Esophagus squamous epithelium (tissue), 5 donors: ENCODE measurements around the gene KCNJ3. TPM values are rescaled to one million over a fixed set of nuclear protein-coding genes. Genes with fewer than 3 reads are reported as not detected.

Experiments
- DNase-seq: peaks from one replicate; lab custom pipeline; 2025; lab: John Stamatoyannopoulos, UW
- H3K27ac ChIP-seq, 4 donors: fragments of 200-600 bp; sonication (generic); one replicate each; pipeline ENCODE4 v1.5.1; 2016 to 2019; ENCODE audit warnings: mild to moderate bottlenecking in 1 of 4
- H3K27me3 ChIP-seq, 4 donors: fragments of 200-600 bp; sonication (generic); 1 replicate in 3 of 4; 2 replicates in 1 of 4; pipeline versions ENCODE4 v1.5.1 to v1.6.0; 2017 to 2021; ENCODE audit warnings: antibody characterized with exemption in 1 of 4
- H3K36me3 ChIP-seq, 3 donors: fragments of 200-600 bp; sonication (generic); one replicate each; pipeline ENCODE4 v1.5.1; 2016 to 2019
- H3K4me1 ChIP-seq, 3 donors: fragments of 200-600 bp; sonication (generic); one replicate each; pipeline ENCODE4 v1.5.1; 2017 to 2019
- H3K4me3 ChIP-seq, 4 donors: fragments of 200-600 bp; sonication (generic); 1 replicate in 3 of 4; 2 replicates in 1 of 4; pipeline ENCODE4 v1.5.1; 2016 to 2019; ENCODE audit warnings: mild to moderate bottlenecking in 2 of 4, moderate library complexity in 1 of 4
- H3K9me3 ChIP-seq, 3 donors: fragments of 200-600 bp; sonication (generic); one replicate each; pipeline ENCODE4 v1.5.1; 2016 to 2019
- CTCF ChIP-seq, 6 experiments: fragments of 450-650 bp in 4 of 6; fragments of 200-600 bp in 2 of 6; sonication (generic) in 2 of 6; IDR thresholded peaks; one replicate each; pipeline ENCODE4 v1.5.1; 2016 to 2019; ENCODE audit warnings: antibody characterized with exemption in 6 of 6, mild to moderate bottlenecking in 4 of 6, moderate library complexity in 4 of 6
- POLR2A ChIP-seq, 4 donors: fragments of 450-650 bp; IDR thresholded peaks; one replicate each; pipeline ENCODE4 v1.6.1; 2017; ENCODE audit warnings: antibody characterized with exemption in 4 of 4, mild to moderate bottlenecking in 4 of 4, moderate library complexity in 3 of 4
- WGBS, 2 donors: methylation state at CpG; one replicate each; pipeline ENCODE4 v1.1.5; 2018; 5-methylcytosine and 5-hydroxymethylcytosine counted together
- intact Hi-C: fragments of 100-400 bp; cut with DNase I; formaldehyde crosslinking; loops from one replicate; pipeline ENCODE4 v1.15.0; 2022
- total RNA-seq, 4 donors: library from RNA; depleted of rRNA; stranded (reverse); fragments of >200 nt; gene quantifications; one replicate each; pipeline ENCODE4 v1.1.0, GENCODE V29; 2016
- donor health status: DM: yes; HTN: yes; CAD: no.

KCNJ3 gene
- total RNA-seq, 4 donors from 2014 or later: not detected

- TF ChIP-seq POLR2A (IDR thresholded peaks at IDR 0.05): no peak
- WGBS, 2 donors: 33 to 45% methylated on average over 1 of the region's 1 CpG
- Histone ChIP-seq H3K4me1 (no peaks in the 10 kb centered on the region), H3K36me3 (no peaks in the 10 kb centered on the region), H3K27me3 (peaks cover 0 to 8% (median 0%) of the 10 kb centered on the region in 4 donors), H3K27ac (no peak overlapping the region), H3K9me3 (no peaks in the 10 kb centered on the region), H3K4me3 (no peak overlapping the region)
- no peak for DNase-seq
- intact Hi-C loops: no loop called here
These were observed 9.3 kb upstream of the KCNJ3 start for GRCh38 chr2:154689158-154689557.

GRCh38 chr2:154692927-154693326, 5.6 kb upstream of the KCNJ3 start:
- intact Hi-C loops: no loop called here
- 22 to 32% methylated on average over 5 of the region's 5 CpGs for WGBS, 2 donors
- TF ChIP-seq CTCF (IDR thresholded peaks at IDR 0.05): no peak
- no peak for TF ChIP-seq POLR2A (IDR thresholded peaks at IDR 0.05)
- Histone ChIP-seq H3K4me3 (no peak overlapping the region), H3K9me3 (no peaks in the 10 kb centered on the region), H3K4me1 (peaks cover under 1 to 11% (median 9%) of the 10 kb centered on the region in 3 donors), H3K27ac (no peak overlapping the region), H3K27me3 (peaks cover 0 to 27% (median 4%) of the 10 kb centered on the region in 4 donors), H3K36me3 (no peaks in the 10 kb centered on the region)
- no peak for DNase-seq

- TF ChIP-seq POLR2A (IDR thresholded peaks at IDR 0.05): no peak
- TF ChIP-seq CTCF (IDR thresholded peaks at IDR 0.05): no peak
- Histone ChIP-seq H3K4me1 (peaks cover 4 to 20% (median 10%) of the 10 kb centered on the region in 3 donors), H3K27me3 (peaks cover 3 to 36% (median 6%) of the 10 kb centered on the region in 4 donors), H3K36me3 (no peaks in the 10 kb centered on the region), H3K9me3 (no peaks in the 10 kb centered on the region), H3K27ac (no peak overlapping the region), H3K4me3 (no peak overlapping the region)
- intact Hi-C loops: no loop called here
- DNase-seq: no peak
- 49 to 50% methylated on average over 3 of the region's 3 CpGs for WGBS, 2 donors
These were observed 4.7 kb upstream of the KCNJ3 start for GRCh38 chr2:154693741-154694340.

- no peak for DNase-seq
- TF ChIP-seq CTCF (IDR thresholded peaks at IDR 0.05) (no peak), POLR2A (IDR thresholded peaks at IDR 0.05) (no peak)
- intact Hi-C loops: no loop called here
- Histone ChIP-seq H3K27ac (no peak overlapping the region), H3K36me3 (no peaks in the 10 kb centered on the region), H3K27me3 (peaks cover 3 to 47% (median 9%) of the 10 kb centered on the region in 4 donors), H3K4me3 (no peak overlapping the region), H3K9me3 (no peaks in the 10 kb centered on the region), H3K4me1 (peaks cover 4 to 27% (median 10%) of the 10 kb centered on the region in 3 donors)
- WGBS, 2 donors: 63 to 67% methylated on average over 3 of the region's 3 CpGs
These were observed 3.6 kb upstream of the KCNJ3 start for GRCh38 chr2:154694881-154695280.

- 69 to 73% methylated on average over 4 of the region's 4 CpGs for WGBS, 2 donors
- H3K27me3 ChIP-seq: peaks cover 3 to 44% (median 9%) of the 10 kb centered on the region in 4 donors
- no peaks in the 10 kb centered on the region for H3K36me3 ChIP-seq
- no peak overlapping the region for H3K27ac ChIP-seq
- no peak for TF ChIP-seq CTCF (IDR thresholded peaks at IDR 0.05)
- no peak for TF ChIP-seq POLR2A (IDR thresholded peaks at IDR 0.05)
- no peak overlapping the region for H3K4me3 ChIP-seq
- H3K9me3 ChIP-seq: no peaks in the 10 kb centered on the region
- DNase-seq: no peak
- intact Hi-C loops: no loop called here
- H3K4me1 ChIP-seq: peaks cover 4 to 27% (median 10%) of the 10 kb centered on the region in 3 donors
These were observed 2.1 kb upstream of the KCNJ3 start for GRCh38 chr2:154696369-154696768.
